ENCODE measurements around the gene SGK1.

DNA sequence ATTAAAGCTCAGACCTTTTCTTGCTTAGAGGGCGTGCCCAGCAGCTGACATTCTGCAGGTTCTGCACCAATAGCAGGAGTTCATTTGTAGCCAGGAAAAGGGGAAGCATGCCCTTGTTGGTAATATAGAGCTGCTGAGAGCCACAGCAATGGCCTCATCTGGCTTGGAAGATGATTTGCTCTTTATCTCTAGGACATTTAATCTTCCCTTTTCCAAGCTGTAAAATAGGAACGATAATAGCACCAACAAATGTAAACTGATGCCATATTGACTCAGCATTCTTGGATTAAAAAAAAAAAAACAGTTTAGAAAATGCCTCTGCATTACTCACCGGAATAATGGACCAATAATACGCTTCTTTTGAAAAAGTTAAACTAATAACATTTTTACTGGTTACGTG is 172.1 kb downstream of the SGK1 start:
- TF ChIP-seq, protein P1, sequence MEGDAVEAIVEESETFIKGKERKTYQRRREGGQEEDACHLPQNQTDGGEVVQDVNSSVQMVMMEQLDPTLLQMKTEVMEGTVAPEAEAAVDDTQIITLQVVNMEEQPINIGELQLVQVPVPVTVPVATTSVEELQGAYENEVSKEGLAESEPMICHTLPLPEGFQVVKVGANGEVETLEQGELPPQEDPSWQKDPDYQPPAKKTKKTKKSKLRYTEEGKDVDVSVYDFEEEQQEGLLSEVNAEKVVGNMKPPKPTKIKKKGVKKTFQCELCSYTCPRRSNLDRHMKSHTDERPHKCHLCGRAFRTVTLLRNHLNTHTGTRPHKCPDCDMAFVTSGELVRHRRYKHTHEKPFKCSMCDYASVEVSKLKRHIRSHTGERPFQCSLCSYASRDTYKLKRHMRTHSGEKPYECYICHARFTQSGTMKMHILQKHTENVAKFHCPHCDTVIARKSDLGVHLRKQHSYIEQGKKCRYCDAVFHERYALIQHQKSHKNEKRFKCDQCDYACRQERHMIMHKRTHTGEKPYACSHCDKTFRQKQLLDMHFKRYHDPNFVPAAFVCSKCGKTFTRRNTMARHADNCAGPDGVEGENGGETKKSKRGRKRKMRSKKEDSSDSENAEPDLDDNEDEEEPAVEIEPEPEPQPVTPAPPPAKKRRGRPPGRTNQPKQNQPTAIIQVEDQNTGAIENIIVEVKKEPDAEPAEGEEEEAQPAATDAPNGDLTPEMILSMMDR (IDR thresholded peaks at IDR 0.05), result no peak
- no peak for TF ChIP-seq POLR2A (IDR thresholded peaks at IDR 0.05)
